ENCODE data around the gene TIMP3.

GRCh38 chr22:32855045-32855756 is 53.7 kb downstream of the TIMP3 start:
- TF ChIP-seq POLR2A (IDR thresholded peaks at IDR 0.05; ENCODE audit: extremely low read depth, insufficient read length): no peak
- TF ChIP-seq CTCF (IDR thresholded peaks at IDR 0.05; ENCODE audit: low read depth, low read length): no peak
- no peak for TF ChIP-seq MAX (IDR thresholded peaks at IDR 0.05; ENCODE audit: low read depth, low read length)

All from NB4 (cell line).